NCI-H82 (cell line): ENCODE data around the gene CAMSAP1.

Experiments used
- DNase-seq: peaks from one replicate; lab custom pipeline; 2025; lab: John Stamatoyannopoulos, UW

CAMSAP1 gene

GRCh38 chr9:135840107-135840506 lies 67.2 kb downstream of the CAMSAP1 start:
- no peak for DNase-seq

DNA sequence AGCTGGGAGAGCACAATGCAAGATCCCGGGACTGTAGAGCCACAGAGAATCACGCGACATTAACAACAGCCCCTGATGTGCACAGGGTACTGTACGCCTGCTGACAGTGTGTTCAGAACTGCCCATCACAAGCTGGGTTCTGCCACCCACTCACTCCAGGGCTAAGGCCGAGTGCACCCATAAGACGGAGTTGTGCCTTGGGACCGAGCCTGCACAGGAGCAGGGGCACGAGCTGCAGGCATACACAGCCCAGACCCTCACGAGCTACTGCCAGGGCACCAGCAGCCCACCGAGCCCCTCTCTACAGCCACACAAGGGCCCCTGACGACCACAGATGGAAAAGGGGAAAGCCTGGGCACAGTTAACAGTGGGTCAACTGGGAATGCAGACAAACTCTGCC lies 67.8 kb downstream of the CAMSAP1 start:
- DNase-seq, result no peak

DNA sequence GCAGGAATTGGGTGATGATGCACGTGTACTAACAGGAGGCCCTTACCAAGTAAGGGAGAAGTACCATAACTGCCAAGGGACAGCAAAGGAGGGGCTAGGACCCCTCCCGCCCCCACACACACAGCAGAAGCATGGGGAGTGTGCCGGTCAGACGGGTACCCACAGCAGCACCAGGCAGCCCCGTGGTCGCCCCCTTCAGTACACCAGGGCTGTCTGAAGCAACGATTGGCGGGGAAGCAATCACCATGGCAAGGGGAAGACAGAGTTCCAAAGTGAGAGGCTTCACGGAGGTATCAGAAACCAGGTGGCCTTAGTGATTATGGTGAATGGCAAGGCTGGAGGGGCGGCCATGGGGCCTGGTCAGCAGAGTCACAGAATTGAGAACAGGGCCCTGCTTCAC lies 72.2 kb downstream of the CAMSAP1 start:
- no peak for DNase-seq

DNA sequence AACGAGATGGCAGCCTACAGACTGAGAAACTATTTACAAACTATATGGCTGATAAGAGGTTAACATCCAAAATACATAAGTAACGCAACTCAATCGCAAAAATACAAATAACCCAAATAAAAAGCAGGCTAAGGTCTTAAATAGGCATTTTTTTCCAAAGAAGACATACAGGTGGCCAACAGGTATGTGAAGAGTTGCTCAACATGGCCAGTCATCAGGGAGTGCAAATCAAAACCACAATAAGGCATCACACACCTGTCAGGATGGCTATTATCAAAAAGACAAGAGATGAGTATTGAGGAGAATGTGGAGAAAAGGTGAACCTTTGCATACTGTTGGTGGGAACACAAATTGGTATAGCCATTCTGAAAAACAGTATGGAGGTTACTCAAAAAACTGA lies 73.5 kb downstream of the CAMSAP1 start:
- DNase-seq, result no peak

DNA sequence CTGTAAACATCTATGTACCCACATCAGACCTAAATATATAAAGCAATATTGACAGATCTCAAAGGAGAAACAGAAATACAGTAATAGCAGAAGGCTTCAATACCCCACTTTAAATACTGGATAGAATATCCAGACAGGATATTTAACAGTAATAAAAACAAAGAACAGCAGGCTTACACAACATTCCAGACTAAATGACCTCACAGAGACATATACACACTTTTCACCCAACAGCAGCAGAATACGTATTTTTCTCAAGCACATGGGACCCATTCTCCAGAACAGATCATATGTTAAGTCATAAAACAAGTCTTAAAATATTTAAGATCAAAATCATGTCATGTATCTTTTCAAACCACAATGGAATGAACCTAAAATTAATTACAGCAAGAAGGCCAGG lies 76.8 kb downstream of the CAMSAP1 start:
- no peak for DNase-seq

DNA sequence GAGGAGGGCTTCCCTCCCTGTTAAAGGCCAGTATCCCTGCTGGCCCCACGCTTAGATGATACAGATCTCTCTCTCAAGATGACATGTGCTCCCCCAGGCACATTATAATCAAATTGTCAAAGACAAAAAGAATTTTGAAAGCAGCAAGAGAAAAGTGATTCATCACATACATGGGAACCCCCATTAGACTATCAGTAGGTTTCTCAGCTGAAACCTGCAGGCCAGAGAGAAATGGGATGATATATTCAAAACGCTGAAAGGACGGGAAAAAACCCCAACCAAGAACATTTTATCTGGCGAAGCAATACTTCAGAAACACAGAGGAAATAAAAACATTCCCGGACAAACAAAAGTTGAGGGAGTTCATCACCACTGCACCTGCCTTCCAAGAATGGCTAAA lies 78.7 kb downstream of the CAMSAP1 start:
- DNase-seq, result no peak

DNA sequence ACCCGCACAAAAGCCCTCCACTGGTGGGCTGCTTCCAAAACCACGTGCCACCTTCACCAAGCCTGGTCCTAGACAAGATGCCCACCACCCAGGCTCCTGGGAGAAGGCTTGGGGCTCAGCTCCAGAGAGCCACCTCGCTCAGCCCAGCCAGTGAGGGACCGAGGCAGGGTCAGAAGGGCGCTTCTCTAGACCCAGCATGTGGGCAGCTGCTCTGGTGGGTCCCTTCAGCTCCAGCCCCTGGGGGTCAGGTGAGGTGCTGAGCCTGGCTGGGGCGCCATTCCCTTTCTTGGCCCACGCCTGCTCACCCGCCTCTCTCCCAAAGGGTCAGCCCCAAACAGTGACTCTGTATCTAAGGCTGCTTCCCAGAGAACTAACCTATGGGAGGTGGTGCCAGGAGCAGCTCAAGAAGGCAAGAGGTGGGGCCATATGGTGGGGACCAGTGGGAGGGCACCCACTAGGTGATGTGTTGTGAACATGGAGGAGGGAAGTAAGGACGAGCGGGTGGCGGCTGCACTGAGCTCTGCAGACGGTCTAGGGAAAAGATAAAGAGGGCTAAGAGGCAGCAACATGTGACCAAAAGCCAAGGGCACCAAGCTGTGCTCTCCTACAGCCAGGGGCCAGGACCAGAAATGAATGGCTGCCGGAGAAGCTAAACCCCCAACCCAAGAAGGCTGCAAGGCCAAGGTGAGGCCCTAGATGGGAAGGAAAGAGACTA lies 79.3 kb downstream of the CAMSAP1 start:
- DNase-seq, result no peak

- no peak for DNase-seq
Measured at GRCh38 chr9:135827301-135827700, 80.0 kb downstream of the CAMSAP1 start.

DNA sequence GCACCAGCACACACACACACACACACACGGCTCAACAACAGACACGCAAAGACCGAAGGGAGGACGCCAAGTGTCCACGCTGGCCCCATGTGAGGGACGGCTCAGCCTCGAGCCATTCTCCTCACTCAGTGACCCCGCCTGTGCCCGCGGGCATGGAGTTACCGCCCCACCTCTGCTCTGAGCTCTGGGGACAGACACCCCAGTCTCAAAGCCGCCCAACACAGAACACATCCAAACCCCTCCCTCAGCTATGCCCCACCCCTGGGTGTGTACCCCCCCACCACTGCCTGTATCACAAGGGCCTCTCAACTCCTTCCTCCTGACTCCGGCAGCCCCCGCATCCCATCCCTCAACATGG lies 81.2 kb downstream of the CAMSAP1 start:
- no peak for DNase-seq

DNA sequence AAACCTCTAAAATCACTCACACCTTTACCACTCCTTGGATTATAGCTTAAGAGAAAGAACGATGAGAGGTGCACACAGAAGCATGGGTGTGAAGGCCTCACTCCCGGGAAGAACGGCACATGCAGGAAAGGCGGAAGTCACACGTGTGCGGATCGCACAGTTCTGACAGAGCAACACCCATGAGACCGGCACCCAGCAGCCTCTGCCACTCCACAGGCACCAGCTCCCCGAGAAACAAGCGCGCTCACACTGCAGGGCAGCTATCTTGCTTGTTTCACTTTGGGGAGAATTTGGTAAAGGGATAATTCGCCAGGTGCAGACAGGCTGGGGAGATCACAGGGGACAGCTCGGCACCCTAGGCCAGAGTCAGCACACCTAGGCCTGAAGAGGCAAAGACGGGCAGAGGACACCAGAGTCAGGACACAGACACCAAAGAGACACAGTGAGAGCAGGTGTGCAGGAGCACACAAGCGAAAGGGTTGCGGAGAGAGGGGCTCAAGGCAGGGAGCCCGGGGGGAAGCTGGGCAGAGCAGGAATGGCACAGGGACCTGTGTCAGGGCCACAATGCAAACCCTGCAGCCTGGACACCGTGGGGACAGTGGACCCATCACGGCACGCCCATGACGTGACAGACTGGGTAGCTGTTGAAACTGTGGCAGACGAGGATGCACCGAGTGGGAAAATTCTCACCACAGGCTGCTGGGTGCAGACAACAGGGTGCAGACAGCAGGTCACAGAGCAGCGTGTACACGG lies 81.7 kb downstream of the CAMSAP1 start:
- DNase-seq, result no peak

DNA sequence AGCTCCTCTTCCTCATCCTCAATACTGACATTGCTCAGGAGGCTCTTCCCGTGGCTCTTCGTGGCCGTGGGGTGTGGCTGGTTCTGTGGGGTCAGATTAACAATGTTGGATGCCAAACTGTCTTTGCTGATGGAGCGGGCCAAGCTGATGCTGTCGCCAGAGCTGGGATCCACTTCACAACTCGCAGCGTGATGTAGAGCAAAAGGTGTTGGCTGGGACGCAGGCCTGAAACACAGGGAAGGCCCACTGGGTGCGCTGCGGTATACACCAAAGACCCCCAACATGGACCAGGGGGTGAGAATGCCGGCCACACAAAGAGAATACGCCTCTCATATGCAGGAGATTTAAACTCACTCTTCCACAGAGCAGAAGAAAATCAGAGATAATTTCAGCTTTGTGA lies 84.3 kb downstream of the CAMSAP1 start:
- no peak for DNase-seq

DNA sequence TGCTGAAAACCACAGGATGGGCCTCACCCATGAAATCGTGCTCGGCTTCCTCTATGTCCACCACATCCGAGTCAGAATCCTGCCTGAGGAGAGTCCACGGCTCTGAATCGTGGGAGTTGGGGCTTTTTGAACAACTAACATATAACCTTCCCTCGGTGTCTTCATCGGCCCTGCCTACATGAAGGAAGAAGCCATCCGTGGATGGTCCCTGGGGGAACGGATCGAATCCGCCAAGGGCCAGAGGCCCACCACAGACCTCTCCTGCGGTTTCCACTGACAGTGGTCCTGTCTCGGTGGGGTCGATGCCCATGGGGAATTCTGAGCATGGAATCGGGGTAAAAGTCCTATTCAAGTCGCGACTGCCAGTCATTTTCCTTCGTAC lies 85.0 kb downstream of the CAMSAP1 start:
- no peak for DNase-seq

DNA sequence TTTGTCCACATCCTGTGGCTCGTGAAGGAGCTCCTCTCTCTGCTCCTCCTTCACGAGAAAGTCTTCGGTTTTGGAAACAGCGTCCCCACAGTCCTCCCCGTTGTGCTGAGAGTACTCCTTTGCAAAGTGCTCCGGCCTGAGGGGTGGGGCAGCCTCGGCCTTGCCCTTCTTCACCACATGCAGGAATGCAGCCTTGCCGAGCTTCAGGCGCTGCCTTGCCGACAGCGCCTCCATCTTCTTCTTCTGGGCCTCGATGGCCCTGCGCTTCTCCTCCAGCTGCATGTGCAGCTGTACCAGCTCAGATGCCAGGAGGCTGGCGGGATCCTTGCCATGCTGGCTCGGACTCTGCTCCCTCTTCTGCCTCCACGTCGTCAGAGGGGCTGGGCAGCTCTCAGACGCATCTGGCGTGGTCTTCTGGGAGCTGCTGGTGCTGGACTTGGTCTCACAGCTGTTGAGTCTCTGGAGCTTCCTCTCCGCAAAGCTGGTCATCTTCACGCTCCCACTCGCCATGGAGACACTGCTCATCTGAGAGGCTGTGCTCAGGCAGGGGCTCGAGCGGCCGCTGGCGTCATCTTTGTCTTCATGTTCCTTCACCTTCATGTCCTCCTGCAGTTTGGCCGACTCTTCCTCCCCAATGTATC lies 85.5 kb downstream of the CAMSAP1 start:
- DNase-seq, result no peak

GRCh38 chr9:135821116-135821515 lies 86.2 kb downstream of the CAMSAP1 start:
- no peak for DNase-seq

DNA sequence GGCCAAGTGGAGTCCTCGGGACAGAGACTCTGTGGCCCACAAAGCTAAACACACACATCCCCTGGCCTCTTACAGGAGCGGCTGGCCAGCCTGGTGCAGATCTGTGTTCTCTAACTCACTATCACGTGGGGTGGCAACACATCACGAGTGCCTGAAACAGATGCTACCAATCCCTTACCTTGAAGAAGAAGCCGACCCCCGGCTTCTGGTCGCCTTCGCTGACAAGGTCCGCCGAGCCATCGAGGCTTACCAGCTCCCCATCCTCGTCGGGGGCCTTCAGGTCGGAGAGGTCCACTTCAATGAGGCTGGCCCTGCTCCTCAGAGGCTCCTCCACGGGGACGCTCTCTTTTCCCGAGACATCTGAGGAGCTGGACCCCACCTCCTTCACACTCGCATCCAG lies 86.7 kb downstream of the CAMSAP1 start:
- no peak for DNase-seq

GRCh38 chr9:135819905-135820304 lies 87.4 kb downstream of the CAMSAP1 start:
- no peak for DNase-seq

DNA sequence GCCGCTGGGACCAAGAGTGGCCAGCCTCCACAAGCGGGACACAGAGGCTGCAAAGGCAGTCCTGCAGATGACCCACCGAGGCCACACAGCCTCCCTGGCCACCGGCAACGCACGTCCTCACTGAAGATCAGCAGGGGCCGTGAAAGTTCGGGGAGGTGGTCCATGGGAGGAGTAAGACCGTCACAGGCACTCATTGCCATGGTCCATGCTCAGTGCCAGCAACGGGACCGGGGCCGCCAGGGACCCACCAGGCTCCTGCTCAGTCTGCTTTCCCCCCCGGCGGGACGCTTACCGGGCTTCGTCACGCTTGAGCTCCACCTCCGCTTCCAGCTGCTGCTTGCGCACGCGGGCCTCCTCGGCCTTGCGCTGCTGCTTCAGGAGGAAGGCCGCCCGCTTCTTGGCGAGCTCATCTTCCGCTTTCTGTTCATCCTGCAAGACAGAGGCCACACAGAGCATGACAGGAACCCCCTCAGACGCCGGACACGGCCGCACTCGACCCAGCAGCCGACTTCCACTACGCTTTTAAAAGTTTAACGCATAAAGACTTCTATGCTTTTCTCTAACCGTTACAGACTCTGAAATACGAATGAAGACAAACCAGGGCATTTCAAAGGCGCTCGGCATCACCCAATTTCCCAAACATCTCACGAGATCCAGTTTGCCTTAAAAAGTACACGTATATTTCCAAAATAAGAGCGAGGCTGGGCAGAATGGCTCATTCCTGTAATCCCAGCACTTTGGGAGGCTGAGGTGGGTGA lies 88.4 kb downstream of the CAMSAP1 start:
- DNase-seq, result no peak

DNA sequence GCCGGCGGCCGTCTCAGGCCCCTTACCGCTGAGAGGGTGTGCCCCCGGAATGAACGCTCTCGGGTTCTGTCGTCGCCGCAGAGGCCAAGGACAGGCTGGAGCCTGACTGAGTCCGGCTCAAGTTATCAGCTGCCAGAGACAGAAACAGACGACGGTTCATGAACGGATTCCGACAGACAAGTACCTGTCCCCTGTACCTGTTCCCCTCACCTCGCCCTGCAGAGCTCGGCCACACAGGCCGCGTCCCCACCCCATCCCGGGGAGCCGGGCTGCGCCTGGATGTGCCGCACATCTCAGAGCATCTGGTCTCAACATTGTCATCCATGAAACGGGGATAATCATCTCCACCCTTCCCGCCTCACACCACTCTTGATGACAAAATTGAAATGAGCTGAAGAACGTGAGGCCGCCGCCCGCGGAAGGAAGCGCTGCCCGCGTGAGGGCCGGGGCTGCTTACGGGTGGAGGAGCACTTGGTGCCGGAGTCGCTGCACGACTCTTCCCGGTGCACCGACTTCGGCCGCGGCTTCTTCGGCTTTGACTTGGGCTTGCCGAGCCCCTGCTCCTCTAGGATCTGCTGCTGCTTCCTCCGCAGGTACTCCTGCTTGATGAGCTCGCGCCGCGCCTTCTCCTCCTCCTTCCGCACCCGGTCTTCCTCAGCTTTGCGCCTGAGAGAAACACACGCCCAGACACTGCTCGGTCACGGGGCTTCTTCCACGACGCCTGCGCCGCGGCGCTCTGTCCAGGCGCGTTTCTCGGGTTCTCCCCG lies 89.2 kb downstream of the CAMSAP1 start:
- DNase-seq, result no peak

GRCh38 chr9:135816651-135816970 lies 90.7 kb downstream of the CAMSAP1 start:
- DNase-seq, result no peak

DNA sequence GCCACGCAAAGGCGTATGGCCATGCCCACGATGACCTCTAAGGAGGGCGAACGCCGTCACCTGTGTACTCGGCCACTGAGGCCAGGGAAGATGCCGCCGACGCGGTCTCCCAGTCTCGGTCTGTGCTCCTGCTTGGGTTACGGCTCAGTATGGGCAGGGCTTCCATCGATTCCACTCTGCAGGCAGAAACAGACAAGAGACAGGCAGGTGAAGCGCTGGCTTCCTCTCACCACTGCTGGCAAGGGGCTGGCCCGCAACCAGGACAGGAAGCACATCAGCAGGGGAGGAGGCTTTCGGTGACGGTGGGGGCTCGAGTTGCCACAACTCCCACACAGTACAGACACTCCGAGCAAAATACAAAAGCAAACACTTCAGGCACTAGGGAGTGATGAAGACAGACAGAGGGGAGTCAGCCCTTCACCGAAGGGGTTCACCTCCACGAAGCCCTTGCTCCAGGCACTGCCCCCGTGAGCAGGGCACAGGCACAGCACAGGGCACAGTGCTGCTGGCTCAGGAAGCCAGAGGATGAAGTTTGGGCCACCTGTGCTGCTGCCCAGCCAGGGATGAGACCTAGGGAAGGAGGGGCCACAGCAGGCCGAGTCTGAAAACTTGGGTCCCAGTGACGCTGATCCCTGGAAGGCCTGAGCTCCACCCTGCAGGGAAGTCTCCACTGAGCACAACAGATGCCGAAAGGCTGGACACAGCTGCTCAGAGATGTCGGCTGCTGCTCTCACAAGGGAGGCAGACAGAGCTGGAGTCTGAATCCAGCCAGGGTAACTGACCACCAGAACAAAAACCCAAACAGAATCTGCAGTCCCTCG lies 91.3 kb downstream of the CAMSAP1 start:
- DNase-seq, result no peak

- DNase-seq, result no peak
Measured at GRCh38 chr9:135815413-135815812, 91.9 kb downstream of the CAMSAP1 start.
